OCI-LY1 (cell line): ENCODE measurements around the gene DAAM1.

ENCODE experiments used
- H2AFZ ChIP-seq: fragments of 200-600 bp; sonication (generic), shearing (Covaris generic); 2 replicates; pipeline ENCODE4 v1.6.0; 2014; ENCODE audit warnings: antibody characterized with exemption, mild to moderate bottlenecking, low read length
- H3F3A ChIP-seq: fragments of 200-600 bp; sonication (generic), shearing (Covaris generic); 2 replicates; pipeline ENCODE4 v1.6.0; 2014; ENCODE audit warnings: mild to moderate bottlenecking, antibody characterized with exemption, low read length, moderate library complexity; ENCODE audit not compliant: insufficient read depth
- H3K27ac ChIP-seq: fragments of 200-600 bp; sonication (generic); 2 replicates; pipeline ENCODE4 v1.5.1; 2014; ENCODE audit warnings: low read length, mixed run types, mild to moderate bottlenecking, low read depth; ENCODE audit not compliant: poor library complexity, severe bottlenecking
- H3K27me3 ChIP-seq: fragments of 200-600 bp; sonication (generic); 2 replicates; pipeline ENCODE4 v1.6.0; 2014; ENCODE audit warnings: antibody characterized with exemption, mild to moderate bottlenecking, low read length, moderate library complexity; ENCODE audit not compliant: insufficient read depth
- H3K36me3 ChIP-seq: fragments of 200-600 bp; sonication (generic); 2 replicates; pipeline ENCODE4 v1.6.1; 2014; ENCODE audit warnings: mild to moderate bottlenecking, antibody characterized with exemption, low read length, moderate library complexity, mixed read lengths; ENCODE audit not compliant: insufficient read depth
- H3K4me1 ChIP-seq: fragments of 200-600 bp; sonication (generic); 2 replicates; pipeline ENCODE4 v1.5.1; 2014; ENCODE audit warnings: mild to moderate bottlenecking, low read length, moderate library complexity; ENCODE audit not compliant: insufficient read depth, severe bottlenecking
- H3K4me2 ChIP-seq: fragments of 200-600 bp; sonication (generic), shearing (Covaris generic); 2 replicates; pipeline ENCODE4 v1.6.1; 2014; ENCODE audit warnings: low read length
- H3K4me3 ChIP-seq: fragments of 200-600 bp; sonication (generic); 2 replicates; pipeline ENCODE4 v1.5.1; 2014; ENCODE audit warnings: low read length, low read depth, mild to moderate bottlenecking, mixed read lengths; ENCODE audit not compliant: poor library complexity, severe bottlenecking
- H3K79me2 ChIP-seq: fragments of 200-600 bp; shearing (Covaris generic); 2 replicates; pipeline ENCODE4 v1.6.1; 2016; ENCODE audit warnings: mixed run types, low read length, mixed read lengths; ENCODE audit not compliant: insufficient read depth
- H3K9ac ChIP-seq: fragments of 200-600 bp; sonication (generic), shearing (Covaris generic); 2 replicates; pipeline ENCODE4 v1.6.1; 2014; ENCODE audit warnings: mild to moderate bottlenecking, low read length, mixed read lengths
- H3K9me2 ChIP-seq: fragments of 200-600 bp; sonication (generic), shearing (Covaris generic); 2 replicates; pipeline ENCODE4 v1.6.1; 2014; ENCODE audit warnings: low read depth, mild to moderate bottlenecking, low read length, mixed read lengths
- H3K9me3 ChIP-seq: fragments of 200-600 bp; shearing (Covaris generic); 2 replicates; pipeline ENCODE4 v1.6.1; 2014; ENCODE audit warnings: low read length, mixed read lengths
- H4K20me1 ChIP-seq: fragments of 200-600 bp; sonication (generic), shearing (Covaris generic); 2 replicates; pipeline ENCODE4 v1.6.0; 2016; ENCODE audit warnings: mild to moderate bottlenecking, low read length; ENCODE audit not compliant: insufficient read depth
- CTCF ChIP-seq: fragments of 200-600 bp; sonication (generic), shearing (Covaris generic); IDR thresholded peaks from 2 replicates; pipeline ENCODE4 v1.5.1; 2017; ENCODE audit warnings: mild to moderate bottlenecking, antibody characterized with exemption, low read length, moderate library complexity, mixed read lengths
- EZH2 ChIP-seq: fragments of 200-600 bp; sonication (generic), shearing (Covaris generic); IDR thresholded peaks from 2 replicates; pipeline ENCODE4 v1.8.0; 2017; ENCODE audit warnings: borderline replicate concordance, mixed run types, mild to moderate bottlenecking, antibody characterized with exemption, low read length, moderate library complexity, mixed read lengths

Gene DAAM1

GRCh38 chr14:59352961-59353360 lies 164.5 kb downstream of the DAAM1 start:
- peaks cover 45% of the 10 kb centered on the region for H3K4me1 ChIP-seq
- no peak overlapping the region for H3K27ac ChIP-seq
- peaks cover 68% of the 10 kb centered on the region for H3K36me3 ChIP-seq
- H3K79me2 ChIP-seq, result no peaks in the 10 kb centered on the region
- H3K4me3 ChIP-seq, result no peak overlapping the region
- H3K4me2 ChIP-seq, result no peak overlapping the region
- no peak overlapping the region for H2AFZ ChIP-seq
- H4K20me1 ChIP-seq, result no peaks in the 10 kb centered on the region
- no peaks in the 10 kb centered on the region for H3K9me2 ChIP-seq
- no peak overlapping the region for H3K9ac ChIP-seq
- TF ChIP-seq CTCF (no peak), EZH2 (no peak)
- 0 out of 2 replicates have a peak, but pooled peaks cover 8% of the 10 kb centered on the region for H3F3A ChIP-seq
- H3K27me3 ChIP-seq, result no peaks in the 10 kb centered on the region
- no peaks in the 10 kb centered on the region for H3K9me3 ChIP-seq

GRCh38 chr14:59354666-59355065 lies 166.2 kb downstream of the DAAM1 start:
- peak overlapping the region; percentile 20; the same call in 1 of the 2 replicates for H3K4me2 ChIP-seq
- no peak overlapping the region for H3K4me3 ChIP-seq
- H3K9ac ChIP-seq, result no peak overlapping the region; the same call in 1 of the 2 replicates
- H3K79me2 ChIP-seq, result no peaks in the 10 kb centered on the region
- TF ChIP-seq CTCF (no peak), EZH2 (no peak)
- H3K27me3 ChIP-seq, result no peaks in the 10 kb centered on the region
- peaks cover 54% of the 10 kb centered on the region for H3K36me3 ChIP-seq
- no peaks in the 10 kb centered on the region for H3K9me3 ChIP-seq
- H3K9me2 ChIP-seq, result no peaks in the 10 kb centered on the region
- no peaks in the 10 kb centered on the region for H4K20me1 ChIP-seq
- peaks cover 13% of the 10 kb centered on the region for H3F3A ChIP-seq
- H3K4me1 ChIP-seq, result peaks cover 63% of the 10 kb centered on the region
- peak overlapping the region; percentile 99 for H3K27ac ChIP-seq
- H2AFZ ChIP-seq, result no peak overlapping the region

GRCh38 chr14:59355091-59355490 lies 166.6 kb downstream of the DAAM1 start:
- Histone ChIP-seq H3K4me1 (peaks cover 67% of the 10 kb centered on the region), H3K36me3 (peaks cover 52% of the 10 kb centered on the region), H3K4me3 (no peak overlapping the region), H4K20me1 (no peaks in the 10 kb centered on the region), H3K9me3 (no peaks in the 10 kb centered on the region), H3F3A (peaks cover 13% of the 10 kb centered on the region), H3K4me2 (peak overlapping the region; percentile 20; the same call in 1 of the 2 replicates), H3K27ac (peak overlapping the region; percentile 99), H3K27me3 (no peaks in the 10 kb centered on the region), H3K79me2 (no peaks in the 10 kb centered on the region), H2AFZ (no peak overlapping the region), H3K9me2 (no peaks in the 10 kb centered on the region), H3K9ac (no peak overlapping the region; the same call in 1 of the 2 replicates)
- TF ChIP-seq CTCF, result peak; percentile 42; the same call in 1 of the 2 replicates
- no peak for TF ChIP-seq EZH2
